K562 (cell line): Measurements from ENCODE around the gene ZMYND19. TPM values are rescaled to one million over a fixed set of nuclear protein-coding genes. Genes with fewer than 3 reads are reported as not detected.
"Not testable (repeated sequence)": the region's sequence is repeated elsewhere in the genome, so short reads cannot be mapped to it uniquely, and the experiment has no call there.

Experiments
- ATAC-seq: fragments of 200-7000 bp; cut with Tn5 transposase; 3 replicates; pipeline ENCODE4 v1.9.1; 2020; ENCODE audit warnings: moderate library complexity
- BruUV-seq: library from RNA; stranded (reverse); fragments of 400-500 nt; replicated peaks from 2 replicates; lab custom pipeline; 2021; lab: Mats Ljungman, UMichigan
- CTCF ChIA-PET: fragments of 300-600 bp; formaldehyde crosslinking; extraction: SDS; loops from one replicate; lab custom pipeline; 2021; ENCODE audit warnings: low intra/inter-chr PET ratio; lab: Yijun Ruan, JAX
- POLR2A ChIA-PET: fragments of 300-600, 350-650 bp; sonication (Branson Sonifier 250); formaldehyde crosslinking; extraction: SDS; loops from one replicate; lab custom pipeline; 2021; ENCODE audit warnings: antibody characterized with exemption, inconsistent platforms; lab: Yijun Ruan, JAX
- DNase-seq, 4 experiments: peaks; one replicate each; pipeline versions ENCODE4 v3.0.0 to v3.0.0-alpha.2; 2011 to 2018; ENCODE audit warnings: low spot score in 3 of 4, mixed read lengths in 3 of 4; ENCODE audit errors: extremely low read depth in 1 of 4
- FAIRE-seq: peaks from 2 replicates; lab custom pipeline; 2011; peaks lifted over from hg19 to GRCh38; lab: Jason Lieb, UNC
- H2AFZ ChIP-seq: 2 replicates; pipeline ENCODE4 v1.6.0; 2011; ENCODE audit warnings: low read depth, low read length, control low read depth, inconsistent platforms
- H3K27ac ChIP-seq: fragments of 200-600 bp; 3 replicates; pipeline ENCODE4 v1.8.0; 2011; ENCODE audit warnings: low read depth, mild to moderate bottlenecking, control low read depth, inconsistent platforms, low read length, moderate library complexity, mixed read lengths; ENCODE audit errors: extremely low read depth
- H3K27me3 ChIP-seq, 2 experiments: fragments of 300-600 bp in 1 of 2; 2 replicates in 1 of 2; 3 replicates in 1 of 2; pipeline versions ENCODE4 v1.6.0 to v1.8.0; 2011; ENCODE audit warnings: inconsistent platforms in 2 of 2, low read length in 2 of 2, mild to moderate bottlenecking in 1 of 2, mixed read lengths in 1 of 2, moderate library complexity in 1 of 2; ENCODE audit not compliant: control insufficient read depth in 2 of 2, insufficient read depth in 2 of 2
- H3K36me3 ChIP-seq: fragments of 300-600 bp; 3 replicates; pipeline ENCODE4 v1.8.0; 2011; ENCODE audit warnings: mild to moderate bottlenecking, low read length, inconsistent platforms; ENCODE audit not compliant: control insufficient read depth, insufficient read depth
- H3K4me1 ChIP-seq, 2 experiments: fragments of 200-600 bp in 1 of 2; replicated peaks in 1 of 2; 2 replicates in 1 of 2; 3 replicates in 1 of 2; pipeline versions ENCODE4 v1.5.1 to v1.8.0; 2011; ENCODE audit warnings: inconsistent platforms in 2 of 2, low read length in 2 of 2, mild to moderate bottlenecking in 1 of 2, mixed read lengths in 1 of 2, moderate library complexity in 1 of 2; ENCODE audit not compliant: control insufficient read depth in 2 of 2, insufficient read depth in 2 of 2
- H3K4me2 ChIP-seq: 2 replicates; pipeline ENCODE4 v1.6.1; 2011; ENCODE audit warnings: low read length, control low read depth, inconsistent platforms, mixed read lengths; ENCODE audit not compliant: insufficient read depth
- H3K4me3 ChIP-seq: fragments of 200-600 bp; sonication (generic), shearing (Covaris generic); 2 replicates; pipeline ENCODE4 v1.5.1; 2016; ENCODE audit warnings: control low read depth, inconsistent platforms
- H3K79me2 ChIP-seq: fragments of 200-600 bp; 3 replicates; pipeline ENCODE4 v1.8.0; 2011; ENCODE audit warnings: low read length, inconsistent platforms; ENCODE audit not compliant: control insufficient read depth, insufficient read depth
- H3K9ac ChIP-seq, 2 experiments: 2 replicates each; pipeline versions ENCODE4 v1.6.0 to v1.6.1; 2011; ENCODE audit warnings: low read depth in 2 of 2, low read length in 2 of 2, control low read depth in 1 of 2, inconsistent platforms in 1 of 2, mild to moderate bottlenecking in 1 of 2, mixed read lengths in 1 of 2; ENCODE audit not compliant: insufficient read depth in 1 of 2
- H3K9me1 ChIP-seq: one replicate; pipeline ENCODE4 v1.6.0; 2011; ENCODE audit warnings: inconsistent platforms, mild to moderate bottlenecking, low read length, moderate library complexity; ENCODE audit not compliant: control insufficient read depth, insufficient read depth
- H3K9me3 ChIP-seq: replicated peaks from 2 replicates; pipeline ENCODE4 v1.5.1; 2011; ENCODE audit warnings: low read depth, low read length, inconsistent platforms; ENCODE audit not compliant: control insufficient read depth, insufficient read depth
- H4K20me1 ChIP-seq: replicated peaks from 2 replicates; pipeline ENCODE4 v1.6.1; 2011; ENCODE audit warnings: low read length, inconsistent platforms, mixed read lengths; ENCODE audit not compliant: control insufficient read depth, insufficient read depth
- NRF1 ChIP-seq, 2 experiments: fragments of 450-650 bp; IDR thresholded peaks in 1 of 2; conservative IDR thresholded peaks in 1 of 2; 2 replicates each; pipeline ENCODE4 v1.6.1; 2014; ENCODE audit warnings: mild to moderate bottlenecking in 2 of 2
- POLR2A ChIP-seq: fragments of 450-650 bp; conservative IDR thresholded peaks from 2 replicates; pipeline ENCODE4 v1.6.1; 2016
- RBFOX2 ChIP-seq: fragments of 200-400 bp; formaldehyde crosslinking; IDR thresholded peaks from 2 replicates; pipeline ENCODE4 v1.6.1; 2017; ENCODE audit warnings: low read depth, mild to moderate bottlenecking, low read length, moderate library complexity
- SUPT5H ChIP-seq: fragments of 450-650 bp; IDR thresholded peaks from 2 replicates; pipeline ENCODE4 v1.6.1; 2016
- ZNF76 ChIP-seq: fragments of 250-450 bp; sonication (Bioruptor Pico); IDR thresholded peaks from 2 replicates; pipeline ENCODE4 v1.4.0; 2020; ENCODE audit warnings: mild to moderate bottlenecking, moderate library complexity, borderline replicate concordance
- WGBS: fragments of 100-300 bp; shearing (Covaris generic); methylation state at CpG from one replicate; pipeline ENCODE4 v1.1.6; 2016; ENCODE audit warnings: low coverage, mixed read lengths; ENCODE audit not compliant: insufficient coverage; ENCODE audit errors: missing lambda C conversion rate; 5-methylcytosine and 5-hydroxymethylcytosine counted together
- in situ Hi-C: fragments of 300-500 bp; cut with MboI; formaldehyde crosslinking; loops from 4 replicates; pipeline ENCODE4 v1.15.0; 2018; ENCODE audit warnings: inconsistent platforms, mixed read lengths
- intact Hi-C: fragments of 100-400 bp; cut with micrococcal nuclease; formaldehyde crosslinking; loops from 2 replicates; pipeline ENCODE4 v1.14.2; 2022
- polyA plus RNA-seq, 8 experiments: library from polyadenylated mRNA; depleted of rRNA in 4 of 8; stranded (reverse) in 5 of 8; unstranded in 3 of 8; fragments of >200 nt; fragmentation: Nextera tagmentation in 2 of 8; fragmentation: Illumina TruSeq in 1 of 8; extraction: Ambion mirVana in 2 of 8; extraction: Trizol in 1 of 8; gene quantifications; 2 replicates each; pipeline versions ENCODE4 v1.2.1 to v1.2.3, GENCODE V29; 2011 to 2014; ENCODE audit warnings: inconsistent platforms in 1 of 8, missing spikeins in 1 of 8
- total RNA-seq, 7 experiments: library from RNA; depleted of rRNA in 6 of 7; stranded (reverse); fragments of >200 nt in 6 of 7; fragmentation: Illumina TruSeq in 2 of 7; extraction: Trizol in 2 of 7; gene quantifications; 2 replicates each; pipeline versions ENCODE4 v1.2.1 to v1.2.3, GENCODE V29; 2011 to 2021; ENCODE audit warnings: low replicate concordance in 1 of 7

The ZMYND19 gene
- total and polyA plus RNA-seq, 9 of the 15 experiments (the other 6 are each of a cell fraction or from before 2014, with no cell fraction given): 1.0 to 86.7 (median 44.0) TPM

GRCh38 chr9:137553654-137554053, 36.7 kb downstream of the ZMYND19 start:
- Histone ChIP-seq H3K79me2 (peaks cover 18% of the 10 kb centered on the region), H3K4me1 (peaks cover 2 to 29% of the 10 kb centered on the region in 2 experiments; a peak in 4 of 5 replicates), H3K36me3 (peaks cover 60% of the 10 kb centered on the region)
- H3K27ac ChIP-seq, H3K9me3 ChIP-seq, H3K4me2 ChIP-seq, BruUV-seq, in situ Hi-C loops, H3K9me1 ChIP-seq, DNase-seq, ATAC-seq, H2AFZ ChIP-seq, FAIRE-seq, H4K20me1 ChIP-seq, H3K4me3 ChIP-seq, H3K27me3 ChIP-seq, H3K9ac ChIP-seq: not testable (repeated sequence)
- ChIA-PET POLR2A (interaction anchor here (0.6 to 2.1 kb wide), 4 partner anchors 10 to 530 kb away, joined by 3 to 4 read pairs (median 3); partner anchors contain the start of gene TOR4A), CTCF (interaction anchor here (0.7 to 1.0 kb wide), 2 partner anchors 29 to 104 kb away, joined by 3 read pairs; no protein-coding TSS in a partner anchor)
- intact Hi-C loops: loop anchor here (10.0 kb wide), 1 partner anchor 121 kb away; no protein-coding TSS in a partner anchor
- TF ChIP-seq SUPT5H (peak; percentile 53; the same call in 1 of the 2 replicates), RBFOX2 (0 out of 2 replicates have a peak, but pooled peaks have one; percentile 15), POLR2A (peak; percentile 58)
- WGBS: 88% methylated on average over 7 of the region's 10 CpGs

GRCh38 chr9:137552022-137552768, 38.1 kb downstream of the ZMYND19 start:
- TSS peak; percentile 96 for BruUV-seq
- Histone ChIP-seq H3K4me3 (peak overlapping the region; percentile 96), H4K20me1 (peaks cover 5% of the 10 kb centered on the region; the same call in 1 of the 2 replicates), H3K9me1 (no peaks in the 10 kb centered on the region), H3K9ac (peak overlapping the region; percentile 92 to 99), H3K36me3 (peaks cover 46% of the 10 kb centered on the region), H3K4me1 (peaks cover 2 to 36% of the 10 kb centered on the region in 2 experiments; a peak in 4 of 5 replicates), H3K4me2 (peak overlapping the region; percentile 97), H3K27ac (peak overlapping the region; percentile 97), H3K79me2 (peaks cover 18% of the 10 kb centered on the region), H3K9me3 (no peaks in the 10 kb centered on the region), H2AFZ (peak overlapping the region; percentile 57; the same call in 1 of the 2 replicates), H3K27me3 (no peaks in the 10 kb centered on the region)
- POLR2A ChIA-PET: interaction anchor here (0.6 to 2.1 kb wide), 12 partner anchors 11 to 275 kb away, joined by 3 to 5 read pairs (median 4); partner anchors contain the start of gene TOR4A
- peak in 1 of 4 experiments; percentile 54 for DNase-seq
- in situ Hi-C loops (no loop called here), intact Hi-C loops (loop anchor here (10.0 kb wide), 1 partner anchor 123 kb away; no protein-coding TSS in a partner anchor)
- WGBS: 2% methylated on average over 42 of the region's 58 CpGs
- CTCF ChIA-PET: interaction anchor here (0.6 kb wide), 1 partner anchor 27 kb away, joined by 4 read pairs; no protein-coding TSS in a partner anchor
- ATAC-seq: peak; percentile 60
- peak; percentile 83 for FAIRE-seq
- no peak for TF ChIP-seq ZNF76
- TF ChIP-seq NRF1 (conservative IDR thresholded peaks at IDR 0.05 in 1 of 2, IDR thresholded peaks at IDR 0.05 in 1 of 2): peak; percentile 63 to 72
